DOHH2 (cell line): ENCODE measurements around the gene HDAC10.

ENCODE experiments used
- H3F3A ChIP-seq: fragments of 200-600 bp; sonication (generic), shearing (Covaris generic); 2 replicates; pipeline ENCODE4 v1.6.0; 2016; ENCODE audit warnings: antibody characterized with exemption, mild to moderate bottlenecking; ENCODE audit not compliant: control insufficient read depth, insufficient read depth
- H3K27ac ChIP-seq: fragments of 200-600 bp; sonication (generic); 2 replicates; pipeline ENCODE4 v1.5.1; 2014; ENCODE audit warnings: low read depth, mild to moderate bottlenecking, low read length, moderate library complexity
- H3K27me3 ChIP-seq: fragments of 200-600 bp; sonication (generic); 2 replicates; pipeline ENCODE4 v1.6.1; 2014; ENCODE audit warnings: mild to moderate bottlenecking, low read length, mixed read lengths; ENCODE audit not compliant: control insufficient read depth
- H3K36me3 ChIP-seq: fragments of 200-600 bp; sonication (generic); 2 replicates; pipeline ENCODE4 v1.6.1; 2014; ENCODE audit warnings: mild to moderate bottlenecking, low read length, moderate library complexity, mixed read lengths; ENCODE audit not compliant: control insufficient read depth
- H3K4me1 ChIP-seq: fragments of 200-600 bp; sonication (generic); 2 replicates; pipeline ENCODE4 v1.6.1; 2014; ENCODE audit warnings: mild to moderate bottlenecking, low read length, mixed read lengths; ENCODE audit not compliant: control insufficient read depth
- H3K4me2 ChIP-seq: fragments of 200-600 bp; sonication (generic); 2 replicates; pipeline ENCODE4 v1.6.0; 2014; ENCODE audit warnings: mild to moderate bottlenecking, low read length, moderate library complexity
- H3K4me3 ChIP-seq: fragments of 200-600 bp; sonication (generic); 2 replicates; pipeline ENCODE4 v1.5.1; 2014; ENCODE audit warnings: mild to moderate bottlenecking, low read length, mixed read lengths
- H3K79me2 ChIP-seq: fragments of 200-600 bp; sonication (generic); 2 replicates; pipeline ENCODE4 v1.6.1; 2014; ENCODE audit warnings: mild to moderate bottlenecking, low read length, mixed read lengths; ENCODE audit not compliant: control insufficient read depth
- H3K9me2 ChIP-seq: fragments of 200-600 bp; sonication (generic); replicated peaks from 2 replicates; pipeline ENCODE4 v1.6.1; 2014; ENCODE audit warnings: mild to moderate bottlenecking, low read length, mixed read lengths; ENCODE audit not compliant: control insufficient read depth
- H3K9me3 ChIP-seq: fragments of 200-600 bp; sonication (generic); 2 replicates; pipeline ENCODE4 v1.6.1; 2014; ENCODE audit warnings: antibody characterized with exemption, low read length, mixed read lengths; ENCODE audit not compliant: control insufficient read depth, insufficient read depth
- H4K20me1 ChIP-seq: fragments of 200-600 bp; sonication (generic); 2 replicates; pipeline ENCODE4 v1.6.0; 2014; ENCODE audit warnings: low read depth, mild to moderate bottlenecking, antibody characterized with exemption, low read length, moderate library complexity; ENCODE audit not compliant: control insufficient read depth, insufficient read depth
- EZH2phosphoT487 ChIP-seq: fragments of 200-600 bp; sonication (generic); IDR thresholded peaks from 2 replicates; pipeline ENCODE4 v1.6.1; 2017; ENCODE audit warnings: borderline replicate concordance, mild to moderate bottlenecking, antibody characterized with exemption, low read length, moderate library complexity, mixed read lengths
- TF ChIP-seq, protein P1 (sequence below): fragments of 200-600 bp; sonication (generic); IDR thresholded peaks from one replicate; pipeline ENCODE4 v1.5.1; 2014; ENCODE audit warnings: antibody characterized with exemption, mild to moderate bottlenecking, low read depth, low read length; ENCODE audit not compliant: poor library complexity, severe bottlenecking

The HDAC10 gene

DNA sequence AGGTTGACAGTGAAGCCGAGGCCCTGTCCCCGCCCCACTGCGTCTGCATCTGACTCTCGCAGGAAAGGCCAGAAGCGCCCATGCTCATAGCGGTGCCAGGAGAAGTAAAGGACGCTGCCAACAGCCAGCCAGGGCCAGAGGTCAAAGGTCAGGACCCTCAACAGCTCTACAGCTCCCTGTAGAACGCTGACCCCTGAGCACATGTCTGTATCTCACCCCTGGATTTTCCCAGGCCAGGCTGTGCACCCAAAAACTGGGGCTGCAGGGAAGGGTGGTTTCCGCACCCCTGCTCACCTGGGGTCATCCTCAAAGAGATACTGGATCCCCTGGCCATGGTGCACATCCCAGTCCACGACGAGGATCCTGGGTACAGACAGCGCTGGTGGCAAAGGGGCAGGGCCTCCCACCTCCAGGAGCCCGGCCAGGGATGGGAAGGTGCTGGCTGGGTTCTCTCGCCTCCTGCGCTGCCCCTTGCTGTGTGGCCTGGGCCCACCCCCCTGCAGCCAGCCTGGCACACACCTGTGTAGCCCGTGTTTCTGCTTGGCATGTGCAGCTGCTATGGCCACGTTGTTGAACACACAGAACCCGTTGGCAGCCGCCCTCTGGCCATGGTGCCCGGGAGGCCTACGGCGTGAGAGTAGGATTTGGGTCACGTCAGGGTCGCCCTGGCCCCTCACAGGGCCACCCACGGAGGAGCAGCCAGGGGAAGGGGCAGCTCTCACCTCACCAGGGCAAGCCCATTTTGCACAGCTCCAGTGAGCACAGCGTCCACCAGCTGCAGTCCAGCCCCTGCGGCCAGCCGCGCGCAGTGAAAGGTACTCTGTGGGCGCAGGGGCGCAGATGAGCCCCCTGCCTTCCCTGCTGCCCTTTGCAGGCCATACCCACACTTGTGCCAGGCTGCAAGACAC lies 1.5 kb downstream of the HDAC10 start:
- Histone ChIP-seq H3K27ac (no peak overlapping the region), H3K9me3 (no peaks in the 10 kb centered on the region), H3K4me3 (peak overlapping the region; percentile 96), H3K4me1 (peaks cover 41% of the 10 kb centered on the region), H3K79me2 (peaks cover 34% of the 10 kb centered on the region), H3K9me2 (no peaks in the 10 kb centered on the region), H3K27me3 (no peaks in the 10 kb centered on the region), H3F3A (peaks cover 7% of the 10 kb centered on the region), H4K20me1 (peaks cover 3% of the 10 kb centered on the region; the same call in 1 of the 2 replicates), H3K36me3 (peaks cover 40% of the 10 kb centered on the region), H3K4me2 (peak overlapping the region; percentile 96)
- no peak for TF ChIP-seq EZH2phosphoT487
- TF ChIP-seq, protein P1, sequence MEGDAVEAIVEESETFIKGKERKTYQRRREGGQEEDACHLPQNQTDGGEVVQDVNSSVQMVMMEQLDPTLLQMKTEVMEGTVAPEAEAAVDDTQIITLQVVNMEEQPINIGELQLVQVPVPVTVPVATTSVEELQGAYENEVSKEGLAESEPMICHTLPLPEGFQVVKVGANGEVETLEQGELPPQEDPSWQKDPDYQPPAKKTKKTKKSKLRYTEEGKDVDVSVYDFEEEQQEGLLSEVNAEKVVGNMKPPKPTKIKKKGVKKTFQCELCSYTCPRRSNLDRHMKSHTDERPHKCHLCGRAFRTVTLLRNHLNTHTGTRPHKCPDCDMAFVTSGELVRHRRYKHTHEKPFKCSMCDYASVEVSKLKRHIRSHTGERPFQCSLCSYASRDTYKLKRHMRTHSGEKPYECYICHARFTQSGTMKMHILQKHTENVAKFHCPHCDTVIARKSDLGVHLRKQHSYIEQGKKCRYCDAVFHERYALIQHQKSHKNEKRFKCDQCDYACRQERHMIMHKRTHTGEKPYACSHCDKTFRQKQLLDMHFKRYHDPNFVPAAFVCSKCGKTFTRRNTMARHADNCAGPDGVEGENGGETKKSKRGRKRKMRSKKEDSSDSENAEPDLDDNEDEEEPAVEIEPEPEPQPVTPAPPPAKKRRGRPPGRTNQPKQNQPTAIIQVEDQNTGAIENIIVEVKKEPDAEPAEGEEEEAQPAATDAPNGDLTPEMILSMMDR, result no peak

DNA sequence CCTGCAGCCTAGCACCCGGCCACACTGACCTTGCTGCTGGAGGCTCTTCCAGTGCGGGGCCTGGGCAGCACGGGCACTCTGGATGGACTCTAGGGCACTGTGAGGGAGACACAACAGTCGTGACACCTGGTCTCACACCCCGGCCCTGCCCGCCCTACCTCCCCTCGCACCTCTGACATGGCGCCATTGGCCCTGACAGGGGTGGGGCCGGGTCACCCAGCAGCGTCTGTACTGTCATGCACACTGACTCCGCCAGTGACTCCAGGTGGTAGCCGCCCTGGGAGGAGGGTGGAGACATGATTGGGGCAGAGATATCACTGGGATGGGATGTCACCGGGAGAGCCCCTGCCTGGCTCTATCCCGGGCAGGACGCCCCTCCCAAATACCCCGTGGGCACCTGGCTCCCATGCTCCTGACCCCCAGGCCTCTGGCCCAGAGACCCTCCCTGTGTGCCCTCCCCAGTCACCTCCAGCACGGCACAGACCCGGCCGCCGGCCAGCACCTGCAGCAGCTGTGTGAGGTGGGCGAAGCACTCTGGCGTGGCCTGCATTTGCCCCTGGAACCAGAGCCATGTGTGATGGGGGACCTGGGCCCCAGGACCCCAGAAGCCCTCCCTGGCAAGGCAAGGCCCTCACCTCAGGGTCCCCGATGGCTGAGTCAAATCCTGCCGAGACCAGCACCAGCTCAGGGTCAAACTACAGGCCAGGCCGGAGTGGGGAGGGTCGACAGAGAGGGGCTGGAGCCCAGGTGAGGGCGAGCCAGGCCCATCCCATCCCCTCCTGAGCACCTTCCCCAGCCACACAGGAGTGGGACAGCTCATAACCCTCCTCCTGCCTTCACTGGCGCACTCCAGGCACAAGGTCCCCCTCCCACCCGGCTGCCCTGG lies 2.6 kb downstream of the HDAC10 start:
- Histone ChIP-seq H3K4me3 (no peak overlapping the region), H3F3A (peaks cover 7% of the 10 kb centered on the region), H3K4me2 (peak overlapping the region; percentile 12; the same call in 1 of the 2 replicates), H3K9me2 (no peaks in the 10 kb centered on the region), H3K36me3 (peaks cover 39% of the 10 kb centered on the region), H3K79me2 (peaks cover 46% of the 10 kb centered on the region), H3K27ac (no peak overlapping the region), H3K4me1 (peaks cover 41% of the 10 kb centered on the region), H3K9me3 (no peaks in the 10 kb centered on the region), H3K27me3 (no peaks in the 10 kb centered on the region), H4K20me1 (peaks cover 3% of the 10 kb centered on the region; the same call in 1 of the 2 replicates)
- no peak for TF ChIP-seq EZH2phosphoT487
- TF ChIP-seq, protein P1, result no peak

DNA sequence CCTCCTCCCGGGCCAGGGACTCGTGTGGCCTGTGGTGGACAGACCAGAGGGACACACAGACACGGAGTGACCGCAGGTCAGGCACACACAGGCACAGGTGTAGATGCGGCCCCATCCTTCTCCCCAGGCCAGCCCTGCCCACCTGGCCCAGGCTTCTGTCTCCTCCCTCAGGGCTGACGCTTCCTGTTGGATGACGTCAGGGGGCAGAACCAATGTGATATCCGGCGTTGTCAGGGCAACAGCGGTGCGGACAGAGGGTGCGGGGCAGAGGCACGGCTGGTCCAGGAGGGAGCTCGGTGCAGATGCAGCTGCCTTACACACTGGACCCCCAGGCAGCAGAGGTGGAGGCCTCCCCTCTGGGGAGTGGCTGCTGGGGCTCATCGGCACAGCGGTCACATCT lies 3.3 kb downstream of the HDAC10 start:
- Histone ChIP-seq H3K36me3 (peaks cover 35% of the 10 kb centered on the region), H3F3A (peaks cover 6% of the 10 kb centered on the region; the same call in 1 of the 2 replicates), H4K20me1 (peaks cover 3% of the 10 kb centered on the region; the same call in 1 of the 2 replicates), H3K9me3 (no peaks in the 10 kb centered on the region), H3K4me2 (peak overlapping the region; percentile 12; the same call in 1 of the 2 replicates), H3K79me2 (peaks cover 53% of the 10 kb centered on the region), H3K4me3 (no peak overlapping the region), H3K9me2 (no peaks in the 10 kb centered on the region), H3K27me3 (no peaks in the 10 kb centered on the region), H3K4me1 (peaks cover 41% of the 10 kb centered on the region), H3K27ac (no peak overlapping the region)
- TF ChIP-seq EZH2phosphoT487, result no peak
- TF ChIP-seq, protein P1, result no peak
